ENCODE data around the gene UBE3C. TPM values are rescaled to one million over a fixed set of nuclear protein-coding genes. Genes with fewer than 3 reads are reported as not detected.
"Not testable (repeated sequence)": the region's sequence is repeated elsewhere in the genome, so short reads cannot be mapped to it uniquely, and the experiment has no call there.

UBE3C gene
- total and polyA plus RNA-seq, 10 donors: 9.7 to 81.6 (median 59.1) TPM

DNA sequence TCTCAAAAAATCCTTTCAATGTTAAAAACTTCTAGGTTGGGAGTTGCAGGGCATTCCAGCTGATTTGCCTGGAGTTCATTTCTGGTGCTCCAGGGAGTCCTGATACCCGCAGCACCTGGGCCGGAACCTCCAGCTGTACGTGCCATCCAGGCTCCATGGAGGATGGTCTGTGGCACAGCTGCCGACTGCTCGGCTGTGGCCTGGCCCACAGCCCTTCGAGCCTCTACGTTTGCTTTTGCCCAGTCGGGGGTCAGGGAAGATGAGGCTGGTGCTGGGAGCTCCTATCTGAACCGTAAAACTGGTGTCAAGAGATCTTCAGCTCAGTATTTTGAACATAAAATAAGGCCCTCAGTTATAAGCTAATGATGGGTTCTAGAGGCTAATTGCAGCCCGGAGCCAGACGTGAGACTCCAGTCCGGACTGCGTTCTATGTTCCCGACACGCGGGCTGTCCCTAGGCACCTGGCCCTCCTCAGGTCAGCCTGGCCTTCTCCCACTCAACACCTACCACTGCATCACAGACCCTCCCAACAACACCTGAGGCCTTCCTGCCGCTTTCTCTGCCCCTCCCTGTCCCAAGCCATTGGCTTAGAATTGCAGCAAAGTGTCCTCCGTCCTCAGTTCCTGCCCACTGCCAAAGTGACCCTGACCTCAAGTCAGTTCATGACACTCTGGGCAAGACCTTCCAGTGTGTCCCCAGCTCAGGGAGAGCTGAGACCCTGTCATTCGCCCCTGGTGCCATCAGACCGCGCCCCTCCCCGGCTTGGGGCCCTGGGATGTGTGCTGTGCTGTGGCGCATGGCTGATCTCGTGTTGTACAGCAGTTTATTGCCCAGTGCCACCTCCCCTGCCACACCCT lies 133.9 kb downstream of the UBE3C start:
- TF ChIP-seq POLR2A (IDR thresholded peaks at IDR 0.05) (no peak), POLR2AphosphoS5 (IDR thresholded peaks at IDR 0.05) (peak in 1 of 3 donors; percentile 15)
- DNase-seq: peak; percentile 73
- no peaks in the 10 kb centered on the region for H3K9me3 ChIP-seq
- no peak overlapping the region for H3K4me3 ChIP-seq
- H3K27ac ChIP-seq: no peak overlapping the region
- H3K4me1 ChIP-seq: peaks cover 7 to 47% (median 23%) of the 10 kb centered on the region in 6 donors
- 86 to 93% (median 87%) methylated on average over 23 to 24 of the region's 24 CpGs for WGBS, 5 donors
- peaks cover 5 to 44% (median 22%) of the 10 kb centered on the region in 6 donors for H3K36me3 ChIP-seq
- H3K27me3 ChIP-seq (replicated peaks in 1 of 7): peaks cover 0 to 6% (median 0%) of the 10 kb centered on the region in 7 donors
- intact Hi-C loops (cut with DNase I; ENCODE audit: low total_unique reads): loop anchor here (10.0 kb wide), 1 partner anchor 298 kb away; no protein-coding TSS in a partner anchor

DNA sequence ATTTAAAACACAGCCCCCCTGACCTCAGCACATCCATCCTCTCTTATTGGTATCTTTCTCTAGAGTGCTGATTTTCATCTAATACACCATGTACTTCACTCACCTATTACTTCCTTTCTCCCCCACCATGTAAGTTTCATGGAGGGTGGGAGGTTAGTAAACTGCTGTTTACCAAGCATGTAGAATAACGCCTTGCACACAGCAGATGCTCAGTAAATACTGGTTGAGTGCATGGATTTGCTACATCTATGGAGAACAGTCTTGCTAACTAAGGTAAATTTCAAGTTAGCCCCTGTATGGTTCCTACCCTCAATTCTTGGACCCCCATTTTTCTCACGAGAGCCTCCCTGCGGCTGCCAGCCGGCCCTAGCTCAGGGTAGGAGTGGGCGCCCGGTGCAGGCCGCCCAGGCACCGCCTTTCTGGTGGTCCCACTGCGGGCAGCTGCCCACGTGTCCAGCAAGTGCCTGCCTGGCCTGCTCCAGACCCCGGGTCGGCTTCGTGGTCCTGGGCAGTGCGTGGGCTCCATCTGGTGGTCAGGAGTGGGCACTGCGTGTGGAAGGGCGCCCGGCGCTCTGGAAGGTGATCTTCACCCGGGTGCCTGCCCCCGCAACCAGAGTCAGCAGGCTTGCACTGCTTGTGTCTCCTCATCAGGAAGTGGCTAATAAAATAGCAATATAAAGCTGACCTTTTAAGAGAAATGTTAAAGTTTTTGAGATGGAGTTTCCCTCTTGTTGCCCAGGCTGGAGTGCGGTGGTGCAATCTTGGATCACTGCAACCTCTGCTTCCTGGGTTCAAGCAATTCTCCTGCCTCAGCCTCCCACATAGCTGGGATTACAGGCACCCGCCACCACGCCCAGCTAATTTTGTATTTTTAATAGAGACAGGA lies 134.7 kb downstream of the UBE3C start:
- H3K27ac ChIP-seq: peak overlapping the region in 2 of 8 donors; percentile 9 to 18
- H3K36me3 ChIP-seq: peaks cover 0 to 35% (median 13%) of the 10 kb centered on the region in 6 donors
- intact Hi-C loops (cut with DNase I; ENCODE audit: low total_unique reads): loop anchor here (10.0 kb wide), 1 partner anchor 299 kb away; no protein-coding TSS in a partner anchor
- peaks cover 7 to 56% (median 23%) of the 10 kb centered on the region in 6 donors for H3K4me1 ChIP-seq
- peaks cover 0 to 15% (median 0%) of the 10 kb centered on the region in 7 donors for H3K27me3 ChIP-seq (replicated peaks in 1 of 7)
- peak; percentile 91 for DNase-seq
- H3K9me3 ChIP-seq: no peaks in the 10 kb centered on the region
- H3K4me3 ChIP-seq: no peak overlapping the region
- TF ChIP-seq POLR2AphosphoS5 (IDR thresholded peaks at IDR 0.05) (peak; percentile 40 to 78 (median 65)), POLR2A (IDR thresholded peaks at IDR 0.05) (no peak)
- TF ChIP-seq, protein P1, sequence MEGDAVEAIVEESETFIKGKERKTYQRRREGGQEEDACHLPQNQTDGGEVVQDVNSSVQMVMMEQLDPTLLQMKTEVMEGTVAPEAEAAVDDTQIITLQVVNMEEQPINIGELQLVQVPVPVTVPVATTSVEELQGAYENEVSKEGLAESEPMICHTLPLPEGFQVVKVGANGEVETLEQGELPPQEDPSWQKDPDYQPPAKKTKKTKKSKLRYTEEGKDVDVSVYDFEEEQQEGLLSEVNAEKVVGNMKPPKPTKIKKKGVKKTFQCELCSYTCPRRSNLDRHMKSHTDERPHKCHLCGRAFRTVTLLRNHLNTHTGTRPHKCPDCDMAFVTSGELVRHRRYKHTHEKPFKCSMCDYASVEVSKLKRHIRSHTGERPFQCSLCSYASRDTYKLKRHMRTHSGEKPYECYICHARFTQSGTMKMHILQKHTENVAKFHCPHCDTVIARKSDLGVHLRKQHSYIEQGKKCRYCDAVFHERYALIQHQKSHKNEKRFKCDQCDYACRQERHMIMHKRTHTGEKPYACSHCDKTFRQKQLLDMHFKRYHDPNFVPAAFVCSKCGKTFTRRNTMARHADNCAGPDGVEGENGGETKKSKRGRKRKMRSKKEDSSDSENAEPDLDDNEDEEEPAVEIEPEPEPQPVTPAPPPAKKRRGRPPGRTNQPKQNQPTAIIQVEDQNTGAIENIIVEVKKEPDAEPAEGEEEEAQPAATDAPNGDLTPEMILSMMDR (IDR thresholded peaks at IDR 0.05 in 8 of 11, conservative IDR thresholded peaks at IDR 0.05 in 3 of 11): peak; percentile 81 to 98 (median 95)
- 16 to 23% (median 17%) methylated on average over 21 to 23 of the region's 23 CpGs for WGBS, 5 donors

DNA sequence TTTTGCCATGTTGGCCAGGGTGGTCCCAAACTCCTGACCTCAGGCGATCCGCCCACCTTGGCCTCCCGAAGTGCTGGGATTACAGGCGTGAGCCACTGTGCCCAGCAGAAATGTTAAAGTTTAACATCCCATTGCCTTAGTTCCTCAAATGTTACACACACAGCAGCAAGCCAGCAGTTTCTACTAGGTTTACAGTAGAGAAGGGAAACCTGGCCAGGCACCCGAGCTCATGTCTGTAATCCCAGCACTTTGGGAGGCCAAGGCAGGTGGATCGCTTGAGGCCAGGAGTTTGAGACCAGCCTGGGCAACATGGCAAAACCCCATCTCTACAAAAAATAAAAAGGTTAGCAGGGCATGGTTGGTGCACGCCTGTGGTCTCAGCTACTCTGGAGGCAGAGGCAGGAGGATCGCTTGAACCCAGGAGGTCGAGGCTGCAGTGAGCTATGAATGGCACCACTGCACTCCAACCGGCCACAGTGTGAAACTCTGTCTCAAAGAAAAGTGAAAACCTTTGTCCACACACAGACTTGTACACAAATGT lies 135.4 kb downstream of the UBE3C start:
- Histone ChIP-seq H3K36me3 (peaks cover 0 to 29% (median 8%) of the 10 kb centered on the region in 6 donors), H3K4me1 (peaks cover 7 to 63% (median 27%) of the 10 kb centered on the region in 6 donors), H3K27me3 (replicated peaks in 1 of 7) (peaks cover 0 to 22% (median 6%) of the 10 kb centered on the region in 7 donors)
- intact Hi-C loops (cut with DNase I; ENCODE audit: low total_unique reads): loop anchor here (10.0 kb wide), 1 partner anchor 299 kb away; no protein-coding TSS in a partner anchor
- H3K27ac ChIP-seq, H3K9me3 ChIP-seq, H3K4me3 ChIP-seq: not testable (repeated sequence)
- WGBS, 5 donors: 86 to 92% (median 89%) methylated on average over 10 of the region's 10 CpGs
- peak; percentile 51 for DNase-seq

DNA sequence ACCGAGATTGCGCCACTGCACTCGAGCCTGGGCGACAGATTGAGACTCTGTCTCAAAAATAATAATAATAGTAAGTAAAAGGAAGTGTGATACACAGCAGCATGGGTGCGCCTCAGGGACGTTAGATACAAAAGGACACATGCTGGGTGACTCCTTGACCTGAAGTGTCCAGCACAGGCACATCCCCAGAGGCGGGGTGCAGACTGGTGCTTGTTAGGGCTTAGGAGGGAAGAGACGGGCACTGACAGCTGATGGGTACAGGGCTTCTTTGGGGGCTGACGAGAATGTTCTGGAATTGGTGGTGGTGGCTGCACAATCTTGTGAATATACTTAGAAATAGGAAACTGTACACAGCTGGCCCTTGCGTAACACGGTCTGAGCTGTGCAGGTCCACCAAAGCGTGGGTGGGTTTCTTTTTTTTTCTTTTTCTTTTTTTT lies 136.3 kb downstream of the UBE3C start:
- Histone ChIP-seq H3K27ac (peak overlapping the region in 1 of 8 donors; percentile 50), H3K9me3 (no peaks in the 10 kb centered on the region), H3K4me3 (no peak overlapping the region), H3K4me1 (peaks cover 7 to 71% (median 35%) of the 10 kb centered on the region in 6 donors), H3K27me3 (replicated peaks in 1 of 7) (peaks cover 0 to 31% (median 15%) of the 10 kb centered on the region in 7 donors), H3K36me3 (peaks cover 0 to 21% (median 8%) of the 10 kb centered on the region in 6 donors)
- peak; percentile 54 for DNase-seq
- TF ChIP-seq, protein P1 (IDR thresholded peaks at IDR 0.05 in 8 of 11, conservative IDR thresholded peaks at IDR 0.05 in 3 of 11): no peak
- no peak for TF ChIP-seq POLR2A (IDR thresholded peaks at IDR 0.05)
- no peak for TF ChIP-seq POLR2AphosphoS5 (IDR thresholded peaks at IDR 0.05)
- intact Hi-C loops (cut with DNase I; ENCODE audit: low total_unique reads): loop anchor here (10.0 kb wide), 1 partner anchor 300 kb away; no protein-coding TSS in a partner anchor
- 45 to 77% (median 58%) methylated on average over 12 of the region's 12 CpGs for WGBS, 5 donors

All from spleen (tissue), 11 donors.